Measurements from ENCODE around the gene MEIS2.

MEIS2 gene

DNA sequence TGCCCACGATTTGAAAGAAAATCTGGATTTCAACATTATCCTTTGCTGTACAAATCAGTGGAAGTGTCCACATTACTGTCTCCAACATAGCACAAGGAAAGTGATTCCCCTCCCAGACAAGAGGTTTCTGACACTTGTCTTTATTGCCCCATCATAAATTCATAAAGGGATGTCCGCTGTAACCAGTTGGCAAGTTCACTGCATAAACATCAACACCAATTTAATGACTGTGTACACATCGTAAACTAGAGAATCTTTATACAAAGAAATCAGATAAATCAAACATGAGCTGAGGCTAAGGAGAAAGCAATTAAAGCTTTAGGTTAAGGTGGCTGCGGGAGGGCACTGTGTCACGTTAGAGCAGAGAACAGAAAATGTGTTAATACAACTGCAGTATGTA lies 129.8 kb downstream of the MEIS2 start (continued):
- TF ChIP-seq ZNF549 (tag by site-specific recombination; IDR thresholded peaks at IDR 0.05): no peak
- TF ChIP-seq ZNF223 (tag by site-specific recombination; IDR thresholded peaks at IDR 0.05): no peak
- TF ChIP-seq, protein P1, sequence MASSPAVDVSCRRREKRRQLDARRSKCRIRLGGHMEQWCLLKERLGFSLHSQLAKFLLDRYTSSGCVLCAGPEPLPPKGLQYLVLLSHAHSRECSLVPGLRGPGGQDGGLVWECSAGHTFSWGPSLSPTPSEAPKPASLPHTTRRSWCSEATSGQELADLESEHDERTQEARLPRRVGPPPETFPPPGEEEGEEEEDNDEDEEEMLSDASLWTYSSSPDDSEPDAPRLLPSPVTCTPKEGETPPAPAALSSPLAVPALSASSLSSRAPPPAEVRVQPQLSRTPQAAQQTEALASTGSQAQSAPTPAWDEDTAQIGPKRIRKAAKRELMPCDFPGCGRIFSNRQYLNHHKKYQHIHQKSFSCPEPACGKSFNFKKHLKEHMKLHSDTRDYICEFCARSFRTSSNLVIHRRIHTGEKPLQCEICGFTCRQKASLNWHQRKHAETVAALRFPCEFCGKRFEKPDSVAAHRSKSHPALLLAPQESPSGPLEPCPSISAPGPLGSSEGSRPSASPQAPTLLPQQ (tag by site-specific recombination; IDR thresholded peaks at IDR 0.05): peak; percentile 44; the same call in 1 of the 2 replicates
- TF ChIP-seq, protein P2, sequence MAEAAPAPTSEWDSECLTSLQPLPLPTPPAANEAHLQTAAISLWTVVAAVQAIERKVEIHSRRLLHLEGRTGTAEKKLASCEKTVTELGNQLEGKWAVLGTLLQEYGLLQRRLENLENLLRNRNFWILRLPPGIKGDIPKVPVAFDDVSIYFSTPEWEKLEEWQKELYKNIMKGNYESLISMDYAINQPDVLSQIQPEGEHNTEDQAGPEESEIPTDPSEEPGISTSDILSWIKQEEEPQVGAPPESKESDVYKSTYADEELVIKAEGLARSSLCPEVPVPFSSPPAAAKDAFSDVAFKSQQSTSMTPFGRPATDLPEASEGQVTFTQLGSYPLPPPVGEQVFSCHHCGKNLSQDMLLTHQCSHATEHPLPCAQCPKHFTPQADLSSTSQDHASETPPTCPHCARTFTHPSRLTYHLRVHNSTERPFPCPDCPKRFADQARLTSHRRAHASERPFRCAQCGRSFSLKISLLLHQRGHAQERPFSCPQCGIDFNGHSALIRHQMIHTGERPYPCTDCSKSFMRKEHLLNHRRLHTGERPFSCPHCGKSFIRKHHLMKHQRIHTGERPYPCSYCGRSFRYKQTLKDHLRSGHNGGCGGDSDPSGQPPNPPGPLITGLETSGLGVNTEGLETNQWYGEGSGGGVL (tag by site-specific recombination; IDR thresholded peaks at IDR 0.05): peak; percentile 57
- TF ChIP-seq KLF16 (tag by site-specific recombination; IDR thresholded peaks at IDR 0.05): no peak
- TF ChIP-seq ZNF747 (tag by site-specific recombination; IDR thresholded peaks at IDR 0.05): no peak
- TF ChIP-seq, protein P3, sequence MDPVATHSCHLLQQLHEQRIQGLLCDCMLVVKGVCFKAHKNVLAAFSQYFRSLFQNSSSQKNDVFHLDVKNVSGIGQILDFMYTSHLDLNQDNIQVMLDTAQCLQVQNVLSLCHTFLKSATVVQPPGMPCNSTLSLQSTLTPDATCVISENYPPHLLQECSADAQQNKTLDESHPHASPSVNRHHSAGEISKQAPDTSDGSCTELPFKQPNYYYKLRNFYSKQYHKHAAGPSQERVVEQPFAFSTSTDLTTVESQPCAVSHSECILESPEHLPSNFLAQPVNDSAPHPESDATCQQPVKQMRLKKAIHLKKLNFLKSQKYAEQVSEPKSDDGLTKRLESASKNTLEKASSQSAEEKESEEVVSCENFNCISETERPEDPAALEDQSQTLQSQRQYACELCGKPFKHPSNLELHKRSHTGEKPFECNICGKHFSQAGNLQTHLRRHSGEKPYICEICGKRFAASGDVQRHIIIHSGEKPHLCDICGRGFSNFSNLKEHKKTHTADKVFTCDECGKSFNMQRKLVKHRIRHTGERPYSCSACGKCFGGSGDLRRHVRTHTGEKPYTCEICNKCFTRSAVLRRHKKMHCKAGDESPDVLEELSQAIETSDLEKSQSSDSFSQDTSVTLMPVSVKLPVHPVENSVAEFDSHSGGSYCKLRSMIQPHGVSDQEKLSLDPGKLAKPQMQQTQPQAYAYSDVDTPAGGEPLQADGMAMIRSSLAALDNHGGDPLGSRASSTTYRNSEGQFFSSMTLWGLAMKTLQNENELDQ (tag by site-specific recombination; IDR thresholded peaks at IDR 0.05; ENCODE audit: low read depth): no peak
- TF ChIP-seq ZNF473 (tag by site-specific recombination; IDR thresholded peaks at IDR 0.05): no peak
- TF ChIP-seq, protein P4, sequence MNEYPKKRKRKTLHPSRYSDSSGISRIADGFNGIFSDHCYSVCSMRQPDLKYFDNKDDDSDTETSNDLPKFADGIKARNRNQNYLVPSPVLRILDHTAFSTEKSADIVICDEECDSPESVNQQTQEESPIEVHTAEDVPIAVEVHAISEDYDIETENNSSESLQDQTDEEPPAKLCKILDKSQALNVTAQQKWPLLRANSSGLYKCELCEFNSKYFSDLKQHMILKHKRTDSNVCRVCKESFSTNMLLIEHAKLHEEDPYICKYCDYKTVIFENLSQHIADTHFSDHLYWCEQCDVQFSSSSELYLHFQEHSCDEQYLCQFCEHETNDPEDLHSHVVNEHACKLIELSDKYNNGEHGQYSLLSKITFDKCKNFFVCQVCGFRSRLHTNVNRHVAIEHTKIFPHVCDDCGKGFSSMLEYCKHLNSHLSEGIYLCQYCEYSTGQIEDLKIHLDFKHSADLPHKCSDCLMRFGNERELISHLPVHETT (tag by site-specific recombination; IDR thresholded peaks at IDR 0.05): no peak
- no peak for TF ChIP-seq ZNF350 (tag by site-specific recombination; IDR thresholded peaks at IDR 0.05)
- no peak for TF ChIP-seq ZNF48 (tag by site-specific recombination; IDR thresholded peaks at IDR 0.05)
- no peak for TF ChIP-seq ZSCAN16 (tag by site-specific recombination; IDR thresholded peaks at IDR 0.05)
- TF ChIP-seq OSR2 (tag by site-specific recombination; IDR thresholded peaks at IDR 0.05): peak; percentile 98
- TF ChIP-seq ZNF830 (tag by site-specific recombination; IDR thresholded peaks at IDR 0.05; ENCODE audit: low read depth): no peak
- TF ChIP-seq, protein P5, sequence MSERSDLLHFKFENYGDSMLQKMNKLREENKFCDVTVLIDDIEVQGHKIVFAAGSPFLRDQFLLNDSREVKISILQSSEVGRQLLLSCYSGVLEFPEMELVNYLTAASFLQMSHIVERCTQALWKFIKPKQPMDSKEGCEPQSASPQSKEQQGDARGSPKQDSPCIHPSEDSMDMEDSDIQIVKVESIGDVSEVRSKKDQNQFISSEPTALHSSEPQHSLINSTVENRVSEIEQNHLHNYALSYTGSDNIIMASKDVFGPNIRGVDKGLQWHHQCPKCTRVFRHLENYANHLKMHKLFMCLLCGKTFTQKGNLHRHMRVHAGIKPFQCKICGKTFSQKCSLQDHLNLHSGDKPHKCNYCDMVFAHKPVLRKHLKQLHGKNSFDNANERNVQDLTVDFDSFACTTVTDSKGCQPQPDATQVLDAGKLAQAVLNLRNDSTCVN (tag by site-specific recombination; optimal IDR thresholded peaks at IDR 0.05): no peak
- TF ChIP-seq, protein P6, sequence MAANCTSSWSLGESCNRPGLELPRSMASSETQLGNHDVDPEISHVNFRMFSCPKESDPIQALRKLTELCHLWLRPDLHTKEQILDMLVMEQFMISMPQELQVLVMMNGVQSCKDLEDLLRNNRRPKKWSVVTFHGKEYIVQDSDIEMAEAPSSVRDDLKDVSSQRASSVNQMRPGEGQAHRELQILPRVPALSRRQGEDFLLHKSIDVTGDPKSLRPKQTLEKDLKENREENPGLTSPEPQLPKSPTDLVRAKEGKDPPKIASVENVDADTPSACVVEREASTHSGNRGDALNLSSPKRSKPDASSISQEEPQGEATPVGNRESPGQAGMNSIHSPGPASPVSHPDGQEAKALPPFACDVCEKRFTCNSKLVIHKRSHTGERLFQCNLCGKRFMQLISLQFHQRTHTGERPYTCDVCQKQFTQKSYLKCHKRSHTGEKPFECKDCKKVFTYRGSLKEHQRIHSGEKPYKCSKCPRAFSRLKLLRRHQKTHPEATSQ (tag by site-specific recombination; IDR thresholded peaks at IDR 0.05): no peak
- TF ChIP-seq ZNF2 (tag by site-specific recombination; IDR thresholded peaks at IDR 0.05): no peak
- no peak for TF ChIP-seq ZFHX2 (tag by site-specific recombination; conservative IDR thresholded peaks at IDR 0.05)
- peak; percentile 95 for TF ChIP-seq GLI2 (tag by site-specific recombination; IDR thresholded peaks at IDR 0.05; ENCODE audit: borderline replicate concordance, low read depth)
- no peak for TF ChIP-seq ZNF132 (tag by site-specific recombination; IDR thresholded peaks at IDR 0.05; ENCODE audit: borderline replicate concordance)
- TF ChIP-seq TCF7L2 (IDR thresholded peaks at IDR 0.05; ENCODE audit: borderline replicate concordance, low read depth, low read length): peak; percentile 72
- TF ChIP-seq ZNF311 (tag by site-specific recombination; IDR thresholded peaks at IDR 0.05; ENCODE audit: borderline replicate concordance): no peak
- TF ChIP-seq MZF1 (tag by site-specific recombination; IDR thresholded peaks at IDR 0.05; ENCODE audit: borderline replicate concordance): peak; percentile 31; the same call in 1 of the 2 replicates
- no peak for TF ChIP-seq ZNF146 (tag by site-specific recombination; IDR thresholded peaks at IDR 0.05)
- no peak for TF ChIP-seq ZNF521 (tag by site-specific recombination; IDR thresholded peaks at IDR 0.05)
- TF ChIP-seq ZNF660 (tag by site-specific recombination; IDR thresholded peaks at IDR 0.05): no peak
- TF ChIP-seq, protein P7, sequence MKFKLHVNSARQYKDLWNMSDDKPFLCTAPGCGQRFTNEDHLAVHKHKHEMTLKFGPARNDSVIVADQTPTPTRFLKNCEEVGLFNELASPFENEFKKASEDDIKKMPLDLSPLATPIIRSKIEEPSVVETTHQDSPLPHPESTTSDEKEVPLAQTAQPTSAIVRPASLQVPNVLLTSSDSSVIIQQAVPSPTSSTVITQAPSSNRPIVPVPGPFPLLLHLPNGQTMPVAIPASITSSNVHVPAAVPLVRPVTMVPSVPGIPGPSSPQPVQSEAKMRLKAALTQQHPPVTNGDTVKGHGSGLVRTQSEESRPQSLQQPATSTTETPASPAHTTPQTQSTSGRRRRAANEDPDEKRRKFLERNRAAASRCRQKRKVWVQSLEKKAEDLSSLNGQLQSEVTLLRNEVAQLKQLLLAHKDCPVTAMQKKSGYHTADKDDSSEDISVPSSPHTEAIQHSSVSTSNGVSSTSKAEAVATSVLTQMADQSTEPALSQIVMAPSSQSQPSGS (tag by site-specific recombination; IDR thresholded peaks at IDR 0.05; ENCODE audit: low read depth): peak; percentile 56; the same call in 1 of the 2 replicates
- no peak for TF ChIP-seq ZBTB1 (tag by site-specific recombination; IDR thresholded peaks at IDR 0.05)
- TF ChIP-seq ZNF114 (tag by site-specific recombination; IDR thresholded peaks at IDR 0.05): no peak
- TF ChIP-seq ZNF214 (tag by site-specific recombination; IDR thresholded peaks at IDR 0.05; ENCODE audit: borderline replicate concordance): no peak

All from HEK293 (cell line).